B cell (primary cell): ENCODE results near the gene SLC43A3. TPM values are rescaled to one million over a fixed set of nuclear protein-coding genes. Genes with fewer than 3 reads are reported as not detected.

ENCODE experiments used
- ATAC-seq: fragments of 200-7000 bp; cut with Tn5 transposase; one replicate; pipeline ENCODE4 v1.10.0; 2021; ENCODE audit warnings: low read depth, mild to moderate bottlenecking, moderate number of reproducible peaks, moderate library complexity
- CTCF ChIA-PET: fragments of 350-600 bp; sonication (Branson Sonifier 250); formaldehyde crosslinking; loops from one replicate; lab custom pipeline; 2021; ENCODE audit warnings: antibody characterized with exemption, inconsistent platforms; lab: Charles Lee
- POLR2A ChIA-PET: fragments of 350-600 bp; sonication (Branson Sonifier 250); formaldehyde crosslinking; loops from one replicate; lab custom pipeline; 2021; ENCODE audit warnings: antibody characterized with exemption; lab: Charles Lee
- DNase-seq: peaks from one replicate; pipeline ENCODE4 v3.0.0; 2013
- H2AFZ ChIP-seq: 2 replicates; pipeline ENCODE4 v1.6.1; 2012; ENCODE audit warnings: mild to moderate bottlenecking, low read depth, low read length; ENCODE audit not compliant: insufficient read depth, poor library complexity, severe bottlenecking
- H3K27ac ChIP-seq, 2 donors: 1 replicate in 1 of 2; 2 replicates in 1 of 2; pipeline ENCODE4 v1.5.1; 2012 to 2013; ENCODE audit warnings: low read length in 2 of 2, mild to moderate bottlenecking in 2 of 2, moderate library complexity in 1 of 2
- H3K27me3 ChIP-seq, 4 experiments: fragments of 200-600 bp in 1 of 4; sonication (generic) in 1 of 4; replicated peaks in 1 of 4; 1 replicate in 2 of 4; 2 replicates in 2 of 4; pipeline versions ENCODE4 v1.6.1 to v1.7.0; 2013 to 2016; ENCODE audit warnings: low read length in 3 of 4, mild to moderate bottlenecking in 2 of 4, mixed read lengths in 1 of 4, moderate library complexity in 1 of 4; ENCODE audit not compliant: insufficient read depth in 4 of 4, control insufficient read depth in 3 of 4; ENCODE audit errors: control extremely low read depth in 1 of 4
- H3K36me3 ChIP-seq, 2 experiments: replicated peaks in 1 of 2; 1 replicate in 1 of 2; 2 replicates in 1 of 2; pipeline versions ENCODE4 v1.6.1 to v1.7.1; 2013; ENCODE audit warnings: low read length in 1 of 2; ENCODE audit not compliant: insufficient read depth in 2 of 2, control insufficient read depth in 1 of 2; ENCODE audit errors: control extremely low read depth in 1 of 2, extremely low read depth in 1 of 2
- H3K4me1 ChIP-seq, 2 donors: fragments of 200-600 bp in 1 of 2; sonication (generic) in 1 of 2; 1 replicate in 1 of 2; 2 replicates in 1 of 2; pipeline versions ENCODE4 v1.5.1 to v1.6.1; 2013 to 2017; ENCODE audit warnings: low read length in 2 of 2; ENCODE audit not compliant: control insufficient read depth in 2 of 2, insufficient read depth in 2 of 2
- H3K4me2 ChIP-seq: replicated peaks from 2 replicates; pipeline ENCODE3; 2012; ENCODE audit warnings: mild to moderate bottlenecking, low read depth, low read length; ENCODE audit not compliant: poor library complexity, severe bottlenecking
- H3K4me3 ChIP-seq, 5 experiments: fragments of 200-600 bp in 1 of 5; sonication (generic) in 1 of 5; 1 replicate in 3 of 5; 2 replicates in 2 of 5; pipeline versions ENCODE4 v1.5.1 to v1.7.0; 2011 to 2016; ENCODE audit warnings: low read length in 4 of 5, mild to moderate bottlenecking in 4 of 5, low read depth in 2 of 5, control low read depth in 1 of 5, moderate library complexity in 1 of 5; ENCODE audit not compliant: insufficient read depth in 1 of 5; ENCODE audit errors: control extremely low read depth in 1 of 5, extremely low read depth in 1 of 5
- H3K79me2 ChIP-seq: fragments of 200-600 bp; sonication (generic); one replicate; pipeline ENCODE4 v1.6.0; 2016; ENCODE audit warnings: low read length; ENCODE audit not compliant: control insufficient read depth, insufficient read depth
- H3K9ac ChIP-seq: fragments of 200-600 bp; sonication (generic); 2 replicates; pipeline ENCODE4 v1.6.1; 2017; ENCODE audit warnings: mild to moderate bottlenecking, low read length, moderate library complexity
- H3K9me3 ChIP-seq, 3 donors: one replicate each; pipeline versions ENCODE4 v1.6.1 to v1.7.1; 2013; ENCODE audit warnings: low read length in 2 of 3; ENCODE audit not compliant: control insufficient read depth in 2 of 3, insufficient read depth in 1 of 3; ENCODE audit errors: control extremely low read depth in 1 of 3
- H4K20me1 ChIP-seq: 2 replicates; pipeline ENCODE4 v1.6.0; 2012; ENCODE audit warnings: mild to moderate bottlenecking, low read length; ENCODE audit not compliant: insufficient read depth, control insufficient read depth, poor library complexity, severe bottlenecking
- H3K27ac Mint-ChIP-seq: one replicate; pipeline ENCODE4 v1.8.0; 2021; ENCODE audit warnings: mixed read lengths
- H3K27me3 Mint-ChIP-seq: one replicate; pipeline ENCODE4 v1.8.0; 2021; ENCODE audit warnings: mixed read lengths
- H3K4me1 Mint-ChIP-seq: one replicate; pipeline ENCODE4 v1.8.0; 2021; ENCODE audit warnings: mixed read lengths
- H3K4me3 Mint-ChIP-seq: one replicate; pipeline ENCODE4 v1.8.0; 2021; ENCODE audit warnings: mixed read lengths
- H3K9me3 Mint-ChIP-seq: one replicate; pipeline ENCODE4 v1.8.0; 2022; ENCODE audit warnings: mixed read lengths; ENCODE audit not compliant: insufficient read depth
- CTCF ChIP-seq: fragments of 200-600 bp; IDR thresholded peaks from one replicate; pipeline ENCODE4 v1.8.0; 2022; ENCODE audit warnings: antibody characterized with exemption, mild to moderate bottlenecking
- EZH2 ChIP-seq: IDR thresholded peaks from 2 replicates; pipeline ENCODE4 v1.6.1; 2012; ENCODE audit warnings: borderline replicate concordance, low read depth, mild to moderate bottlenecking, moderate library complexity, low read length; ENCODE audit not compliant: insufficient read depth, poor library complexity, severe bottlenecking
- WGBS: methylation state at CpG from one replicate; pipeline ENCODE4 v1.1.5; 2013; ENCODE audit warnings: missing lambda C conversion rate; ENCODE audit not compliant: insufficient coverage; 5-methylcytosine and 5-hydroxymethylcytosine counted together
- intact Hi-C: fragments of 100-400 bp; cut with micrococcal nuclease; formaldehyde crosslinking; loops from one replicate; pipeline ENCODE4 v1.10.0; 2022
- polyA plus RNA-seq: library from polyadenylated mRNA; depleted of rRNA; stranded (reverse); fragments of >200 nt; gene quantifications from 2 replicates; pipeline ENCODE4 v1.2.3, GENCODE V29; 2012
- total RNA-seq, 2 donors: library from RNA; stranded (reverse); fragments of 120-200 nt in 1 of 2; gene quantifications; 1 replicate in 1 of 2; 2 replicates in 1 of 2; pipeline versions ENCODE4 v1.2.3 to v1.2.4, GENCODE V29; 2013 to 2022

SLC43A3 gene
- total and polyA plus RNA-seq, 2 donors (not counting 1 experiment from before 2014, with no cell fraction given) = 7.6 to 20.9 TPM

GRCh38 chr11:57368845-57369232 is 58.1 kb downstream of the SLC43A3 start:
- POLR2A ChIA-PET = no interaction called here
- Mint-ChIP-seq H3K9me3 (no peaks in the 10 kb centered on the region), H3K27me3 (peaks cover 11% of the 10 kb centered on the region), H3K27ac (no peak overlapping the region), H3K4me3 (no peak overlapping the region), H3K4me1 (no peaks in the 10 kb centered on the region)
- H2AFZ ChIP-seq = no peak overlapping the region
- H3K27me3 ChIP-seq = no peaks in the 10 kb centered on the region
- WGBS = 77% methylated on average over 5 of the region's 5 CpGs
- intact Hi-C loops = no loop called here
- no peaks in the 10 kb centered on the region for H3K79me2 ChIP-seq
- no peak overlapping the region for H3K27ac ChIP-seq
- H3K4me3 ChIP-seq = no peak overlapping the region
- no peak overlapping the region for H3K9ac ChIP-seq
- CTCF ChIA-PET = interaction anchor here (0.9 kb wide), 1 partner anchor 89 kb away, joined by 4 read pairs; no protein-coding TSS in a partner anchor
- TF ChIP-seq CTCF = no peak
- no peak for TF ChIP-seq EZH2
- no peaks in the 10 kb centered on the region for H3K4me1 ChIP-seq
- no peak for DNase-seq
- H3K4me2 ChIP-seq = no peak overlapping the region
- H3K36me3 ChIP-seq = no peaks in the 10 kb centered on the region
- H4K20me1 ChIP-seq = no peaks in the 10 kb centered on the region
- no peaks in the 10 kb centered on the region for H3K9me3 ChIP-seq
- no peak for ATAC-seq

GRCh38 chr11:57368106-57368844 is 58.6 kb downstream of the SLC43A3 start:
- Histone ChIP-seq H3K9ac (no peak overlapping the region), H3K27me3 (peaks cover 0 to 2% (median under 1%) of the 10 kb centered on the region in 4 experiments), H4K20me1 (no peaks in the 10 kb centered on the region), H3K9me3 (no peaks in the 10 kb centered on the region), H3K36me3 (no peaks in the 10 kb centered on the region), H3K4me1 (no peaks in the 10 kb centered on the region), H3K4me3 (no peak overlapping the region), H2AFZ (no peak overlapping the region), H3K79me2 (no peaks in the 10 kb centered on the region), H3K27ac (no peak overlapping the region), H3K4me2 (no peak overlapping the region)
- no peak overlapping the region for H3K4me3 Mint-ChIP-seq
- POLR2A ChIA-PET = no interaction called here
- H3K4me1 Mint-ChIP-seq = no peaks in the 10 kb centered on the region
- no peak for ATAC-seq
- CTCF ChIA-PET = interaction anchor here (0.8 to 0.9 kb wide), 2 partner anchors 23 to 90 kb away, joined by 3 to 4 read pairs; no protein-coding TSS in a partner anchor
- H3K9me3 Mint-ChIP-seq = no peaks in the 10 kb centered on the region
- WGBS = 72% methylated on average over 11 of the region's 19 CpGs
- no peak for DNase-seq
- H3K27me3 Mint-ChIP-seq = peaks cover 14% of the 10 kb centered on the region
- TF ChIP-seq CTCF (no peak), EZH2 (no peak)
- intact Hi-C loops = no loop called here
- no peak overlapping the region for H3K27ac Mint-ChIP-seq
